Measurements from ENCODE around the gene PDZD2. TPM values are rescaled to one million over a fixed set of nuclear protein-coding genes. Genes with fewer than 3 reads are reported as not detected.

Gene PDZD2
- total RNA-seq, 1 experiment from 2014 or later, result 23.0 TPM

- peak; percentile 29 for DNase-seq (ENCODE audit: unreplicated experiment)
- peaks cover 19% of the 10 kb centered on the region for H3K36me3 Mint-ChIP-seq (ENCODE audit: insufficient read depth, unreplicated experiment)
- POLR2A ChIA-PET, result interaction anchor here (1.3 kb wide), 1 partner anchor 9 kb away, joined by 3 read pairs; no protein-coding TSS in a partner anchor
- H3K4me3 Mint-ChIP-seq (ENCODE audit: unreplicated experiment), result no peak overlapping the region
- H3K27ac Mint-ChIP-seq (ENCODE audit: low read depth, unreplicated experiment), result no peak overlapping the region
- H3K9me3 Mint-ChIP-seq (ENCODE audit: unreplicated experiment), result no peaks in the 10 kb centered on the region
- H3K4me1 Mint-ChIP-seq (ENCODE audit: insufficient read depth, unreplicated experiment), result peaks cover 3% of the 10 kb centered on the region
- TF ChIP-seq CTCF (IDR thresholded peaks at IDR 0.05; ENCODE audit: unreplicated experiment), result no peak
- intact Hi-C loops (cut with micrococcal nuclease), result no loop called here
- no TSS peak for BruUV-seq (replicated peaks)
- H3K27me3 Mint-ChIP-seq (ENCODE audit: insufficient read depth, unreplicated experiment), result no peaks in the 10 kb centered on the region
- CTCF ChIA-PET, result interaction anchor here (0.6 to 0.8 kb wide), 2 partner anchors 40 to 59 kb away, joined by 3 read pairs; no protein-coding TSS in a partner anchor
These were observed 378.9 kb downstream of the PDZD2 start for GRCh38 chr5:32017692-32018367.

GRCh38 chr5:32018476-32019436, 379.8 kb downstream of the PDZD2 start:
- DNase-seq (ENCODE audit: unreplicated experiment), result no peak
- H3K4me1 Mint-ChIP-seq (ENCODE audit: insufficient read depth, unreplicated experiment), result peaks cover 8% of the 10 kb centered on the region
- H3K9me3 Mint-ChIP-seq (ENCODE audit: unreplicated experiment), result no peaks in the 10 kb centered on the region
- no peak overlapping the region for H3K27ac Mint-ChIP-seq (ENCODE audit: low read depth, unreplicated experiment)
- H3K36me3 Mint-ChIP-seq (ENCODE audit: insufficient read depth, unreplicated experiment), result peaks cover 17% of the 10 kb centered on the region
- intact Hi-C loops (cut with micrococcal nuclease), result no loop called here
- no TSS peak for BruUV-seq (replicated peaks)
- TF ChIP-seq CTCF (IDR thresholded peaks at IDR 0.05; ENCODE audit: unreplicated experiment), result no peak
- ChIA-PET CTCF (interaction anchor here (0.7 to 0.8 kb wide), 2 partner anchors 30 to 58 kb away, joined by 3 read pairs; no protein-coding TSS in a partner anchor), POLR2A (interaction anchor here (1.3 kb wide), 1 partner anchor 8 kb away, joined by 3 read pairs; no protein-coding TSS in a partner anchor)
- H3K4me3 Mint-ChIP-seq (ENCODE audit: unreplicated experiment), result no peak overlapping the region
- no peaks in the 10 kb centered on the region for H3K27me3 Mint-ChIP-seq (ENCODE audit: insufficient read depth, unreplicated experiment)

- POLR2A ChIA-PET, result no interaction called here
- Mint-ChIP-seq H3K27ac (ENCODE audit: low read depth, unreplicated experiment) (no peak overlapping the region), H3K4me1 (ENCODE audit: insufficient read depth, unreplicated experiment) (peaks cover 8% of the 10 kb centered on the region), H3K4me3 (ENCODE audit: unreplicated experiment) (no peak overlapping the region), H3K27me3 (ENCODE audit: insufficient read depth, unreplicated experiment) (no peaks in the 10 kb centered on the region), H3K36me3 (ENCODE audit: insufficient read depth, unreplicated experiment) (peaks cover 9% of the 10 kb centered on the region), H3K9me3 (ENCODE audit: unreplicated experiment) (no peaks in the 10 kb centered on the region)
- BruUV-seq (replicated peaks), result no TSS peak
- intact Hi-C loops (cut with micrococcal nuclease), result no loop called here
- TF ChIP-seq CTCF (IDR thresholded peaks at IDR 0.05; ENCODE audit: unreplicated experiment), result no peak
- CTCF ChIA-PET, result interaction anchor here (0.7 to 1.1 kb wide), 3 partner anchors 12 to 73 kb away, joined by 3 to 5 read pairs (median 4); no protein-coding TSS in a partner anchor
- no peak for DNase-seq (ENCODE audit: unreplicated experiment)
These were observed 381.3 kb downstream of the PDZD2 start for GRCh38 chr5:32020271-32020670.

GRCh38 chr5:32020946-32021345, 382.0 kb downstream of the PDZD2 start:
- Mint-ChIP-seq H3K4me1 (ENCODE audit: insufficient read depth, unreplicated experiment) (peaks cover 8% of the 10 kb centered on the region), H3K27me3 (ENCODE audit: insufficient read depth, unreplicated experiment) (no peaks in the 10 kb centered on the region), H3K4me3 (ENCODE audit: unreplicated experiment) (no peak overlapping the region), H3K9me3 (ENCODE audit: unreplicated experiment) (no peaks in the 10 kb centered on the region), H3K27ac (ENCODE audit: low read depth, unreplicated experiment) (no peak overlapping the region), H3K36me3 (ENCODE audit: insufficient read depth, unreplicated experiment) (peaks cover 12% of the 10 kb centered on the region)
- no peak for TF ChIP-seq CTCF (IDR thresholded peaks at IDR 0.05; ENCODE audit: unreplicated experiment)
- POLR2A ChIA-PET, result interaction anchor here (0.7 kb wide), 1 partner anchor 27 kb away, joined by 4 read pairs; no protein-coding TSS in a partner anchor
- CTCF ChIA-PET, result interaction anchor here (0.6 to 1.0 kb wide), 2 partner anchors 11 to 21 kb away, joined by 3 to 5 read pairs; no protein-coding TSS in a partner anchor
- intact Hi-C loops (cut with micrococcal nuclease), result no loop called here
- DNase-seq (ENCODE audit: unreplicated experiment), result no peak
- BruUV-seq (replicated peaks), result no TSS peak
